Posterior cingulate gyrus (tissue), 11 donors: ENCODE data around the gene UBE2H.

Experiments
- DNase-seq, 10 donors: peaks; one replicate each; pipeline versions ENCODE4 v3.0.0 to v3.0.0-alpha.2; 2020 to 2021; ENCODE audit warnings: mixed read lengths in 3 of 10
- intact Hi-C: fragments of 100-400 bp; cut with DNase I; formaldehyde crosslinking; loops from one replicate; pipeline ENCODE4 v1.15.1; 2023

The UBE2H gene

GRCh38 chr7:129780974-129781927 is 171.5 kb downstream of the UBE2H start:
- intact Hi-C loops: no loop called here
- peak in 1 of 10 donors; percentile 69 for DNase-seq
